ENCODE measurements around the gene XAB2.

GRCh38 chr19:7658219-7658686, 28.9 kb upstream of the XAB2 start:
- TF ChIP-seq CTCF (IDR thresholded peaks at IDR 0.05; ENCODE audit: insufficient read depth, low read length, poor library complexity, severe bottlenecking): no peak
- no peak for TF ChIP-seq EZH2phosphoT487 (conservative IDR thresholded peaks at IDR 0.05; ENCODE audit: low read length)
